ENCODE data around the gene FAM149A. TPM values are rescaled to one million over a fixed set of nuclear protein-coding genes. Genes with fewer than 3 reads are reported as not detected.
A peak's percentile ranks its signal among the peaks of the same experiment; 100 is the strongest.

FAM149A gene
- total RNA-seq, 1 donor from 2014 or later: not detected

GRCh38 chr4:186105647-186106321 is 1.3 kb downstream of the FAM149A start:
- DNase-seq: no peak

DNA sequence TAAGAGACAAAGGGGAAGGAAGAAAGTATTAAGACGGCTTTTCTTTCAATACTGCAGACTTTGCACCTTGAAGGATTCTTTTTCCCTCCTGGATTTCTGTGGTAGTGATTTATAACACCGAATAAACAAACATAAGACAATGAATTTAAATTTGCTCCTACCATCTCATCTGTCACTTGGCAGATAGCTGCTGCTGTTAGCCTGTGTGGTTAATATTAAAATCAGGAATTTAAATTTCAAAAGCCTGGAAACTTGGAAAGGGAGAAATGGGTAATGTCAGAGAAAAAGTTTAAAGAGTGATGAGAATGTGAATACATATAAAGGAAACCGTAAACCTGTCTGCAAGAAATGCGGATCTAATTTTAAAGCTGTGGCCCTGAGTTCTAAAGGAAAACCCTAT is 3.4 kb downstream of the FAM149A start:
- DNase-seq: no peak

- no peak for DNase-seq
Measured at GRCh38 chr4:186108391-186108790, 3.9 kb downstream of the FAM149A start.

- DNase-seq: no peak
Measured at GRCh38 chr4:186109245-186109644, 4.7 kb downstream of the FAM149A start.

- no peak for DNase-seq
Measured at GRCh38 chr4:186116697-186117096, 12.2 kb downstream of the FAM149A start.

DNA sequence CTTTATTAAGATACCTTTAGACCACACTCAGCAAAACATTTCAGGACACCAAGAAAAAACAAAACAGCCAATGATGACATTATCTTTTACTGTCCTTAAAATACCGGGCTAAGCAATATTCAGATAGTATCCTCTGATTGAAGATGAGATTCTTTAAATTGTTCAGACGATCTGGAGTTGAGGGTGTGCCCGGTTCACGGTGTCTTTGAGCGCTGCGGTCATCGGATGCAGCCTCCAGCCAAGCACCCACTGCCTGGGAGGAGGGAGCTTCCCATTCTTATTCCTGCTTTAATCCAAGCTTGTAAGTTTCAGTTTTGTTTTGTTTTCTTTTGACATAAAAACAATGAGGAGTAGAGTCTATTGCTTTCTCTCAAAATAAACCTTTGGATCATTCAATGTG is 14.1 kb downstream of the FAM149A start:
- DNase-seq: no peak

DNA sequence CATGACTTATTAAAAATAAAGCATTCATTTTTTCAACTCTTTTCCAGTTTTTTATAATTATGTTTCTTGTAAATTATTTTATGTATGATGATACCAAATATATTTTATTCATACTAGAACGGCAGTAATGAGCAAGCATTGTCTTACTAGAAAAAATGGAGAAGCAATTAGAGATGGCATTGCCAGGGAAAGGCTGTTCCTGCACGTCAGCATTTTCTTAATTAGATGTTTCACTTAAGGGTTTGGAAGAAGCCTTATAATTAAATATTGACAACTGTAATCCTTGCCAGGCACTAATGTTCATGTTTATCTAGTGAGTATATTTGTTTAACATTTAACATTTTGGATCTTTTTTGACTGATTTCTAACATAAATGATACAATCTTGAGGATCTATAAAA is 16.6 kb downstream of the FAM149A start:
- no peak for DNase-seq

GRCh38 chr4:186128842-186129241 is 24.3 kb downstream of the FAM149A start:
- DNase-seq: no peak

DNA sequence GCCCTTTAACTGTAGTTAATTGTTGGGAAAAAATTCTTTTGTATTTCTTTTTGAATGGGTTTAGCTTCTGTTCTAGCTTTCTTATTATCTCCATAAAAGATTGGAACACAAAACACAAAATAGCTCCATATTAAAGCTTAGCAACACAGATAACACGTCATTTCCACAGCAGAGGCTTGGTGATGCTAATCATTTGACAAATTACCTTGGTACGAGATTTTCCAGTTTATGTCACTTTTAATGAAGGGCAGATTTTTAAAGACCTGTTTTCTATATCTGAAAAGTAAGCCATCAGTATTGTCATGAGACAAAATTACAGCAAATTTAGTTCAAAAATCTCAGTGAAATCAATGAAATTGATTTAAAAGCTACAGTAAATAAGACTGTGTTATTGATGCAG is 27.4 kb downstream of the FAM149A start:
- DNase-seq: no peak

- peak; percentile 44 for DNase-seq
Measured at GRCh38 chr4:186132577-186133242, 28.2 kb downstream of the FAM149A start.

GRCh38 chr4:186134257-186134656 is 29.8 kb downstream of the FAM149A start:
- DNase-seq: no peak

DNA sequence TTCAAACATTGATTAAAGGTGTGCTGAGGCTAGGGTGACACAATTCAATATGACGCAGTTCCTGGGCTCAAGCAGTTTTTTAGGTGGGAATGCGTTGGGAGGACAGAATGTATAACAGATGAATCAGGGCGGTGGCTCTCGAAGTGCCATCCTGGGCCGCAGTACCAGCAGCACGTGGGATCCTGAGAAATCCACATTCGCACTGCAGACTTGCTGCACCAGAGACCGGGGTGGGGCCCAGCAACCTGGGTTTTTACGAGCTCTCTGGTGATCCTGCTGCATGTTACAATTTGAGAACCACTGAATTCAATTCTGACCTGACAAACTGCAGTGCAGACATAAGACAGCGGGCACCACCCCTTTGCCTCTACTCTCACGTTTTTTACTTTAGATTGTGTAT is 30.4 kb downstream of the FAM149A start:
- no peak for DNase-seq

DNA sequence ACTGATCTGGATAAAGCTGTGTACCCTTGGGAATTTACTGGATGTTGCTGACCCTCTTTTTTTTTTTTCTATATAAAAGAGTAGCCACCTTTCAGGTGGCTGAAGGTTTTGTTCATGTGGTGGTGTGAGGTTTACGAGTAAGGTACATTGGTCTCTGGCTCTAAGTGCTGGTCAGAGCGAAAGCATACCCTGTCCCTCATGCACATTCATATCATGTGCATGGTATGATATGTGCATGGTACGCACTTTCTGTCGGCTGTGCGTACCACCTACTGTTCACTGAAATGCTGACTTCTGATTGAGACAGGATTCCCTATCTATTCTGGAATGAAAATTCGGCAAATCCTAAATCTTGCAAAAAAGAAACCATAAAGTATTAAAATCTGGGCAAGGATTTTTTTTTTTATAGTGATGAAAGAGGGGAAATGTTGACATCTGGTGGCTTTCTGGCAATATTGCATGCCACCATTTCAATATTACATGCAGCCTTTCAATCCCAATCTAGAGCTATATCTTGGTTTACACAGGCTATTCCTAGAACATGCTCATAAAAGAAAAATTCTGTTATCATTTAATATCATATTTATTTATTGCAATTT is 32.8 kb downstream of the FAM149A start:
- DNase-seq: peak; percentile 43

DNA sequence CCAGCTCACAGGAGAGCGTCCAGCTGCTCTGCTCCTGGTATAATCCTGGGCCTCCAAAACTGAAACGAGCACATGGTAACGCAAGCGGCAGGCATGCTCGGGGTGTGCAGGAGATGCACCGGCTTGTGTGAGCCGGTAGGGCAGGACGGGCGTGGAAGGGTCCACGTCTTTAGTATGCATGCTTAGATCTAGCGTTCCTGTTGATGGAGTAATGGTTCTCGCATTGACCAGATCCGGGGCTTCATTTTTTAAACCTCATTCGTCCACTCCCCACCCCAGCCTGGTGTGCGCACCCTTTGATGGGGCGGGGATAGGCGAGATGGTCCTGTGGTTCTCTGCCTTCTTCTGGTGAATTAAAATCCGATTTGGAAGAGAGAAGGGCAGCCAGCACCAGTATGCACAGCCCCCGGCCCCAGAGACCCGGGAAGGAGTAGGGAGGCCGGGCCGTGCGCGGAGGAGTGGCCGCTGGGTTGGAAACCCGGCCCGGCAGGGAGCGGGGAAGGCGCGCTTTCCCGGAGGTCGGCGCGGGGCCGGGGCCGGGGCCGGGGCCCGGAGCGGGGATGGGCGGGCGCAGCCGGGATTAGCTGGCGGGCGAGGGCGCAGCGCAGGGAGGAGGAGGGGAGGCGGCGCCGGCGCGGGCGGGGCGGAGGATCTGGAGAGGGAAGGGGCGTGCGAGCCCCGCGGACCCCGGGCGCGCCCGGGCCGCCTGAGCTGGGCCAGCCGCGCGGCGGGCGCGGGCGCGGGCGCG is 39.9 kb downstream of the FAM149A start:
- peak; percentile 24 for DNase-seq

DNA sequence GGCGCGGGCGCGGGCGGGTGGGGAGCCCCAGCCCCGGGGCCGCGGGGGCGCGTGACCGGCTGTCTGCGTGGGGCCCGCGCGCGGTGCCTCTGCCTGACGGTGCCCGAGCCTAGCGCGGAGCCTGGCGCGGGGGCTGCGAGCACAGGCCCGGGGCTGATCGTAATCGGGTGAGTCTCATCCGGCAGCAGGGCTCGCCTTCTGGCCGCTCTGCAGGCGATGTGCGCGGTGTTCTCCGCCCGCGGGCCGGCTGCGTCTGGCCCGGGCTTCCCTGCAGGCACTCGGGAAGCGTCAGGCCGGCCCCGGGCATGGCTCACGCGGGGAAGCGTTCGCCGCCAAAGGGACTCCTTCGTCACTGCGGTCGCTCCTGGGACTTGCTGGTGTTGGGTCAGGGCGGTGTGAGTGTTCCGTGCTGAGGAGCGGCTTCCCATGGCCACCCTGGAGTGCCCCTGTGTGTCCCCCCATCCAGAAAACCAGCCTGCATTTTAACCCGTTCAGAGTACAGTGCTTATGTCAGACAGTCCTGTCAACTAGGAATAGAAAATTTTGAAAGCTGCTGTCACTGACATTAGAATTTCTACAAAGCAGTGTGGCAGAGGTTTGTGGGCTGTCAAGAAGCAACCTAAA is 40.6 kb downstream of the FAM149A start:
- peak; percentile 50 for DNase-seq

DNA sequence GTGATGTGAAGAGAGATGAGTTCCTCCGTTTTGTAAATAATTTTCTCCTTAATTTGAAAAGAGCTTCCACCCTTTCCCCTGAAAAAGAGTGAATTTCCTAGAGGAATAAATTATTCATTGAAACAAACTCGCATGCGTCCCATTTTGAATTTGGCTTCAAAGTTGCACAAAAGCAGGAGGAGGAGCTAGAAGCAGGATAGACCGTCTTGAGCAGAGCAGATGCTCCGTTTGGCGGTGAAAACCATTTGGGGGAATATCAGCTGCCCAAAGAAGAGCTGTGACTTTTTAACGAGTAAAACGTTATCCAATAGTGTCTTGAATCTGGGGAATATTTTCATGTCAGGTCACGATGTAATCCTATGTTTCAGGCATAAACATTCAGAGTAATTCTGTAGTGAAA is 42.0 kb downstream of the FAM149A start:
- DNase-seq: no peak

- DNase-seq: no peak
Measured at GRCh38 chr4:186148336-186148975, 44.0 kb downstream of the FAM149A start.

DNA sequence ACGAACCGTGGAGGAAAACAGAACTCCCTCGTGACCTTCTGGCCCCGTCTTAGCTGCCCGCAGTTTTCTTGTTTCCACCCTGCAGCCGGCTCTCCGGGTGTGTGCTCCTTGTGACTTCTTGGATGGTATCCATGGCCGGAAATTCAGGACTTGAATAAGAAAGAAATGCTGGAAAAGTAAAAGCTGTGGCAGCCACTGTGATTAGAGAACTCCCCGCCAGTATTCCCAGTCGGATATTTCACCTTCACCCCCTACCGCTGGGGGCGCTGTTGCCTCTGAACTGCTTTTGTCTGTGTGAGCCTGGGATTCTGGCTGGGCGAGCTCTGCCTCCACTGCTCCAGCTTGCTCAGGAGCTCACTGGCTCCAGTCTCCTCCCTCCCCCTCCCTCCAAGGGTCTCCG is 45.4 kb downstream of the FAM149A start:
- peak; percentile 40 for DNase-seq

- no peak for DNase-seq
Measured at GRCh38 chr4:186150926-186151325, 46.4 kb downstream of the FAM149A start.

- no peak for DNase-seq
Measured at GRCh38 chr4:186151499-186151898, 47.0 kb downstream of the FAM149A start.

- no peak for DNase-seq
Measured at GRCh38 chr4:186158021-186158813, 53.7 kb downstream of the FAM149A start.

GRCh38 chr4:186158966-186159365 is 54.5 kb downstream of the FAM149A start:
- no peak for DNase-seq
